ENCODE measurements around the gene ESM1.

The ESM1 gene

GRCh38 chr5:54995168-54995567 is 9.8 kb upstream of the ESM1 start:
- Histone ChIP-seq H2BK120ac (ENCODE audit: low read depth, low read length) (no peak overlapping the region), H2BK15ac (ENCODE audit: low read depth, poor library complexity, severe bottlenecking) (no peak overlapping the region), H3K18ac (ENCODE audit: low read depth in 1 of 2, low read length in 2 of 2) (no peak overlapping the region), H3K27me3 (ENCODE audit: control insufficient read depth in 1 of 2, insufficient read depth in 1 of 2, low read length in 2 of 2) (no peaks in the 10 kb centered on the region), H2AFZ (ENCODE audit: low read depth, low read length) (no peak overlapping the region), H3K4ac (ENCODE audit: low read depth in 1 of 2, low read length in 2 of 2) (no peak overlapping the region), H4K91ac (ENCODE audit: low read length) (no peak overlapping the region), H3K9ac (ENCODE audit: low read length) (no peak overlapping the region), H3K4me3 (ENCODE audit: insufficient read depth in 1 of 2, low read depth in 1 of 2, low read length in 2 of 2) (no peak overlapping the region), H3K23ac (ENCODE audit: low read length in 2 of 2) (no peak overlapping the region), H3K14ac (ENCODE audit: low read length in 2 of 2) (no peak overlapping the region), H3K27ac (ENCODE audit: low read length, poor library complexity, severe bottlenecking) (no peak overlapping the region), H2BK5ac (ENCODE audit: low read depth, low read length, poor library complexity, severe bottlenecking) (no peak overlapping the region), H3K79me1 (replicated peaks; ENCODE audit: low read length, poor library complexity, severe bottlenecking) (no peaks in the 10 kb centered on the region), H3K4me1 (ENCODE audit: control insufficient read depth, insufficient read depth, low read depth, low read length) (no peaks in the 10 kb centered on the region), H3K9me3 (ENCODE audit: control insufficient read depth, low read length) (no peaks in the 10 kb centered on the region), H3K4me2 (ENCODE audit: low read length, poor library complexity, severe bottlenecking) (no peak overlapping the region), H4K8ac (ENCODE audit: low read length) (no peak overlapping the region), H2BK12ac (ENCODE audit: low read length in 2 of 2) (no peak overlapping the region), H3K36me3 (ENCODE audit: control insufficient read depth in 1 of 2, insufficient read depth in 2 of 2, low read depth in 1 of 2, low read length in 2 of 2) (no peaks in the 10 kb centered on the region), H2AK5ac (ENCODE audit: low read length, severe bottlenecking) (no peak overlapping the region)
- DNase-seq, result no peak
- 83% methylated on average over 1 of the region's 3 CpGs for WGBS

- Histone ChIP-seq H2BK120ac (ENCODE audit: low read depth, low read length) (no peak overlapping the region), H2BK15ac (ENCODE audit: low read depth, poor library complexity, severe bottlenecking) (no peak overlapping the region), H3K4me2 (ENCODE audit: low read length, poor library complexity, severe bottlenecking) (no peak overlapping the region), H3K9me3 (ENCODE audit: control insufficient read depth, low read length) (no peaks in the 10 kb centered on the region), H3K27ac (ENCODE audit: low read length, poor library complexity, severe bottlenecking) (no peak overlapping the region), H3K18ac (ENCODE audit: low read depth in 1 of 2, low read length in 2 of 2) (no peak overlapping the region), H3K23ac (ENCODE audit: low read length in 2 of 2) (no peak overlapping the region), H2AK5ac (ENCODE audit: low read length, severe bottlenecking) (no peak overlapping the region), H3K9ac (ENCODE audit: low read length) (no peak overlapping the region), H2BK12ac (ENCODE audit: low read length in 2 of 2) (no peak overlapping the region), H4K8ac (ENCODE audit: low read length) (no peak overlapping the region), H3K79me1 (replicated peaks; ENCODE audit: low read length, poor library complexity, severe bottlenecking) (no peaks in the 10 kb centered on the region), H3K4me1 (ENCODE audit: control insufficient read depth, insufficient read depth, low read depth, low read length) (no peaks in the 10 kb centered on the region), H3K4me3 (ENCODE audit: insufficient read depth in 1 of 2, low read depth in 1 of 2, low read length in 2 of 2) (no peak overlapping the region), H3K14ac (ENCODE audit: low read length in 2 of 2) (no peak overlapping the region), H4K91ac (ENCODE audit: low read length) (no peak overlapping the region), H2AFZ (ENCODE audit: low read depth, low read length) (no peak overlapping the region), H3K4ac (ENCODE audit: low read depth in 1 of 2, low read length in 2 of 2) (no peak overlapping the region), H3K27me3 (ENCODE audit: control insufficient read depth in 1 of 2, insufficient read depth in 1 of 2, low read length in 2 of 2) (no peaks in the 10 kb centered on the region), H3K36me3 (ENCODE audit: control insufficient read depth in 1 of 2, insufficient read depth in 2 of 2, low read depth in 1 of 2, low read length in 2 of 2) (no peaks in the 10 kb centered on the region), H2BK5ac (ENCODE audit: low read depth, low read length, poor library complexity, severe bottlenecking) (no peak overlapping the region)
- WGBS, result no CpG with 5 or more reads among the region's 2 CpGs
- no peak for DNase-seq
Measured at GRCh38 chr5:54994628-54995027, 9.2 kb upstream of the ESM1 start.

- 7% methylated on average over 2 of the region's 2 CpGs for WGBS
- H4K8ac ChIP-seq (ENCODE audit: low read length), result no peak overlapping the region
- no peaks in the 10 kb centered on the region for H3K27me3 ChIP-seq (ENCODE audit: control insufficient read depth in 1 of 2, insufficient read depth in 1 of 2, low read length in 2 of 2)
- no peak overlapping the region for H3K18ac ChIP-seq (ENCODE audit: low read depth in 1 of 2, low read length in 2 of 2)
- no peak overlapping the region for H2BK12ac ChIP-seq (ENCODE audit: low read length in 2 of 2)
- H3K4ac ChIP-seq (ENCODE audit: low read depth in 1 of 2, low read length in 2 of 2), result no peak overlapping the region
- H3K14ac ChIP-seq (ENCODE audit: low read length in 2 of 2), result no peak overlapping the region
- no peaks in the 10 kb centered on the region for H3K36me3 ChIP-seq (ENCODE audit: control insufficient read depth in 1 of 2, insufficient read depth in 2 of 2, low read depth in 1 of 2, low read length in 2 of 2)
- no peak overlapping the region for H2BK15ac ChIP-seq (ENCODE audit: low read depth, poor library complexity, severe bottlenecking)
- no peak overlapping the region for H3K9ac ChIP-seq (ENCODE audit: low read length)
- no peak overlapping the region for H2BK5ac ChIP-seq (ENCODE audit: low read depth, low read length, poor library complexity, severe bottlenecking)
- DNase-seq, result no peak
- H4K91ac ChIP-seq (ENCODE audit: low read length), result no peak overlapping the region
- H3K27ac ChIP-seq (ENCODE audit: low read length, poor library complexity, severe bottlenecking), result no peak overlapping the region
- no peak overlapping the region for H3K4me3 ChIP-seq (ENCODE audit: insufficient read depth in 1 of 2, low read depth in 1 of 2, low read length in 2 of 2)
- no peak overlapping the region for H2BK120ac ChIP-seq (ENCODE audit: low read depth, low read length)
- H3K4me2 ChIP-seq (ENCODE audit: low read length, poor library complexity, severe bottlenecking), result no peak overlapping the region
- no peaks in the 10 kb centered on the region for H3K9me3 ChIP-seq (ENCODE audit: control insufficient read depth, low read length)
- H3K79me1 ChIP-seq (replicated peaks; ENCODE audit: low read length, poor library complexity, severe bottlenecking), result no peaks in the 10 kb centered on the region
- H3K23ac ChIP-seq (ENCODE audit: low read length in 2 of 2), result no peak overlapping the region
- no peaks in the 10 kb centered on the region for H3K4me1 ChIP-seq (ENCODE audit: control insufficient read depth, insufficient read depth, low read depth, low read length)
- H2AFZ ChIP-seq (ENCODE audit: low read depth, low read length), result no peak overlapping the region
- no peak overlapping the region for H2AK5ac ChIP-seq (ENCODE audit: low read length, severe bottlenecking)
Measured at GRCh38 chr5:54993318-54993717, 7.9 kb upstream of the ESM1 start.

GRCh38 chr5:54991416-54991815 is 6.0 kb upstream of the ESM1 start:
- H3K27ac ChIP-seq (ENCODE audit: low read length, poor library complexity, severe bottlenecking), result no peak overlapping the region
- no peak overlapping the region for H3K14ac ChIP-seq (ENCODE audit: low read length in 2 of 2)
- no peak overlapping the region for H2BK5ac ChIP-seq (ENCODE audit: low read depth, low read length, poor library complexity, severe bottlenecking)
- WGBS, result 83% methylated on average over 1 of the region's 3 CpGs
- no peaks in the 10 kb centered on the region for H3K36me3 ChIP-seq (ENCODE audit: control insufficient read depth in 1 of 2, insufficient read depth in 2 of 2, low read depth in 1 of 2, low read length in 2 of 2)
- H3K4me1 ChIP-seq (ENCODE audit: control insufficient read depth, insufficient read depth, low read depth, low read length), result no peaks in the 10 kb centered on the region
- no peak overlapping the region for H3K4me3 ChIP-seq (ENCODE audit: insufficient read depth in 1 of 2, low read depth in 1 of 2, low read length in 2 of 2)
- no peak overlapping the region for H2BK12ac ChIP-seq (ENCODE audit: low read length in 2 of 2)
- no peak overlapping the region for H4K8ac ChIP-seq (ENCODE audit: low read length)
- H3K9me3 ChIP-seq (ENCODE audit: control insufficient read depth, low read length), result no peaks in the 10 kb centered on the region
- no peak overlapping the region for H4K91ac ChIP-seq (ENCODE audit: low read length)
- no peak overlapping the region for H2BK120ac ChIP-seq (ENCODE audit: low read depth, low read length)
- H3K27me3 ChIP-seq (ENCODE audit: control insufficient read depth in 1 of 2, insufficient read depth in 1 of 2, low read length in 2 of 2), result peaks cover 0 to 2% of the 10 kb centered on the region in 2 experiments
- no peak overlapping the region for H2BK15ac ChIP-seq (ENCODE audit: low read depth, poor library complexity, severe bottlenecking)
- H3K9ac ChIP-seq (ENCODE audit: low read length), result peak overlapping the region; percentile 51
- H3K79me1 ChIP-seq (replicated peaks; ENCODE audit: low read length, poor library complexity, severe bottlenecking), result no peaks in the 10 kb centered on the region
- H2AK5ac ChIP-seq (ENCODE audit: low read length, severe bottlenecking), result no peak overlapping the region
- DNase-seq, result no peak
- no peak overlapping the region for H3K4ac ChIP-seq (ENCODE audit: low read depth in 1 of 2, low read length in 2 of 2)
- H3K23ac ChIP-seq (ENCODE audit: low read length in 2 of 2), result no peak overlapping the region
- H3K18ac ChIP-seq (ENCODE audit: low read depth in 1 of 2, low read length in 2 of 2), result no peak overlapping the region
- H2AFZ ChIP-seq (ENCODE audit: low read depth, low read length), result no peak overlapping the region
- no peak overlapping the region for H3K4me2 ChIP-seq (ENCODE audit: low read length, poor library complexity, severe bottlenecking)
